Naive B cell (primary cell): ENCODE measurements around the gene PTPN11. TPM values are rescaled to one million over a fixed set of nuclear protein-coding genes. Genes with fewer than 3 reads are reported as not detected.
"Not testable (repeated sequence)": the region's sequence is repeated elsewhere in the genome, so short reads cannot be mapped to it uniquely, and the experiment has no call there.

Experiments
- ATAC-seq, 2 donors: fragments of 150-1000 bp; cut with Tn5 transposase; 2 replicates each; pipeline ENCODE4 v1.10.0; 2021; ENCODE audit warnings: low read depth in 2 of 2, mild to moderate bottlenecking in 2 of 2, moderate library complexity in 2 of 2
- DNase-seq: peaks from one replicate; pipeline ENCODE4 v3.0.0; 2022
- H3K27ac Mint-ChIP-seq, 6 donors: one replicate each; pipeline ENCODE4 v1.8.0; 2020 to 2022; ENCODE audit warnings: mild to moderate bottlenecking in 6 of 6, mixed read lengths in 6 of 6, moderate library complexity in 5 of 6, inconsistent platforms in 2 of 6
- H3K27me3 Mint-ChIP-seq, 3 donors: one replicate each; pipeline ENCODE4 v1.8.0; 2021 to 2022; ENCODE audit warnings: mixed read lengths in 3 of 3, mild to moderate bottlenecking in 1 of 3
- H3K36me3 Mint-ChIP-seq, 2 donors: one replicate each; pipeline ENCODE4 v1.8.0; 2020 to 2022; ENCODE audit warnings: mixed read lengths in 2 of 2, inconsistent platforms in 1 of 2, mild to moderate bottlenecking in 1 of 2
- H3K4me1 Mint-ChIP-seq, 3 donors: one replicate each; pipeline ENCODE4 v1.8.0; 2020 to 2022; ENCODE audit warnings: mixed read lengths in 3 of 3, inconsistent platforms in 1 of 3, mild to moderate bottlenecking in 1 of 3, moderate library complexity in 1 of 3
- H3K4me3 Mint-ChIP-seq, 8 donors: one replicate each; pipeline ENCODE4 v1.8.0; 2020 to 2022; ENCODE audit warnings: mild to moderate bottlenecking in 8 of 8, mixed read lengths in 8 of 8, moderate library complexity in 8 of 8, inconsistent platforms in 2 of 8
- H3K9me3 Mint-ChIP-seq, 7 donors: one replicate each; pipeline ENCODE4 v1.8.0; 2020 to 2022; ENCODE audit warnings: mixed read lengths in 7 of 7, mild to moderate bottlenecking in 5 of 7, inconsistent platforms in 2 of 7, moderate library complexity in 1 of 7
- polyA plus RNA-seq, 6 donors: library from polyadenylated mRNA; unstranded; fragments of 300-500 nt; fragmentation: Illumina TruSeq; gene quantifications; one replicate each; pipeline ENCODE4 v1.2.3, GENCODE V29; 2021; ENCODE audit warnings: low read depth in 6 of 6

PTPN11 gene
- polyA plus RNA-seq, 6 donors from 2014 or later, result 29.3 to 86.3 (median 76.2) TPM

GRCh38 chr12:112419297-112420133, 768 bp downstream of the PTPN11 start:
- peak; percentile 52 to 61 for ATAC-seq

GRCh38 chr12:112420740-112421139, 2.0 kb downstream of the PTPN11 start:
- peaks cover 37 to 66% (median 45%) of the 10 kb centered on the region in 3 donors for H3K4me1 Mint-ChIP-seq
- ATAC-seq, result no peak
- H3K4me3 Mint-ChIP-seq, result peak overlapping the region in 7 of 8 donors; percentile 18 to 100 (median 88)
- DNase-seq, result no peak
- peak overlapping the region in 3 of 6 donors; percentile 27 to 82 (median 49) for H3K27ac Mint-ChIP-seq
- no peaks in the 10 kb centered on the region for H3K36me3 Mint-ChIP-seq
- no peaks in the 10 kb centered on the region for H3K9me3 Mint-ChIP-seq
- no peaks in the 10 kb centered on the region for H3K27me3 Mint-ChIP-seq

More at GRCh38 chr12:112419297-112420133, 768 bp downstream of the PTPN11 start:
- Mint-ChIP-seq H3K27me3 (no peaks in the 10 kb centered on the region), H3K4me1 (peaks cover 37 to 59% (median 45%) of the 10 kb centered on the region in 3 donors), H3K36me3 (no peaks in the 10 kb centered on the region), H3K4me3 (peak overlapping the region; percentile 87 to 100 (median 92)), H3K27ac (peak overlapping the region; percentile 93 to 99 (median 96)), H3K9me3 (no peaks in the 10 kb centered on the region)
- DNase-seq, result no peak

GRCh38 chr12:112421363-112421762, 2.6 kb downstream of the PTPN11 start:
- H3K27me3 Mint-ChIP-seq, result no peaks in the 10 kb centered on the region
- DNase-seq (no peak), ATAC-seq (no peak)
- H3K27ac Mint-ChIP-seq, result no peak overlapping the region
- H3K4me1 Mint-ChIP-seq, result peaks cover 37 to 69% (median 45%) of the 10 kb centered on the region in 3 donors
- H3K4me3 Mint-ChIP-seq, result peak overlapping the region in 3 of 8 donors; percentile 88 to 95 (median 93)
- no peaks in the 10 kb centered on the region for H3K9me3 Mint-ChIP-seq
- H3K36me3 Mint-ChIP-seq, result no peaks in the 10 kb centered on the region

- peak overlapping the region in 1 of 8 donors; percentile 70 for H3K4me3 Mint-ChIP-seq
- H3K4me1 Mint-ChIP-seq, result peaks cover 40 to 59% (median 45%) of the 10 kb centered on the region in 3 donors
- DNase-seq (no peak), ATAC-seq (no peak)
- H3K9me3 Mint-ChIP-seq, result no peaks in the 10 kb centered on the region
- H3K27me3 Mint-ChIP-seq, result no peaks in the 10 kb centered on the region
- no peaks in the 10 kb centered on the region for H3K36me3 Mint-ChIP-seq
- no peak overlapping the region for H3K27ac Mint-ChIP-seq
These were observed 3.8 kb downstream of the PTPN11 start for GRCh38 chr12:112422531-112422930.

- no peak for DNase-seq
- no peaks in the 10 kb centered on the region for H3K27me3 Mint-ChIP-seq
- peaks cover 36 to 56% (median 38%) of the 10 kb centered on the region in 3 donors for H3K4me1 Mint-ChIP-seq
- no peaks in the 10 kb centered on the region for H3K9me3 Mint-ChIP-seq
- no peak overlapping the region for H3K4me3 Mint-ChIP-seq
- ATAC-seq, result no peak
- H3K27ac Mint-ChIP-seq, result peak overlapping the region in 3 of 6 donors; percentile 7 to 61 (median 44)
- H3K36me3 Mint-ChIP-seq, result no peaks in the 10 kb centered on the region
These were observed 5.4 kb downstream of the PTPN11 start for GRCh38 chr12:112424126-112424525.

GRCh38 chr12:112425582-112426382, 7.0 kb downstream of the PTPN11 start:
- ATAC-seq, result no peak
- H3K4me1 Mint-ChIP-seq, result peaks cover 23 to 40% (median 25%) of the 10 kb centered on the region in 3 donors

GRCh38 chr12:112427760-112428159, 9.0 kb downstream of the PTPN11 start:
- Mint-ChIP-seq H3K27ac (peak overlapping the region in 1 of 6 donors; percentile 22), H3K27me3 (no peaks in the 10 kb centered on the region), H3K9me3 (no peaks in the 10 kb centered on the region), H3K4me1 (peaks cover 17 to 30% (median 19%) of the 10 kb centered on the region in 3 donors), H3K4me3 (no peak overlapping the region), H3K36me3 (no peaks in the 10 kb centered on the region)
- ATAC-seq (no peak), DNase-seq (no peak)

More at GRCh38 chr12:112425582-112426382, 7.0 kb downstream of the PTPN11 start:
- no peak for DNase-seq
- H3K4me3 Mint-ChIP-seq, result no peak overlapping the region
- H3K9me3 Mint-ChIP-seq, result no peaks in the 10 kb centered on the region
- H3K36me3 Mint-ChIP-seq, result no peaks in the 10 kb centered on the region
- H3K27me3 Mint-ChIP-seq, result no peaks in the 10 kb centered on the region
- H3K27ac Mint-ChIP-seq, result no peak overlapping the region

- ATAC-seq, result no peak
- no peak overlapping the region for H3K27ac Mint-ChIP-seq
These were observed 12.2 kb downstream of the PTPN11 start for GRCh38 chr12:112430929-112431328.

GRCh38 chr12:112431965-112432364, 13.2 kb downstream of the PTPN11 start:
- Mint-ChIP-seq H3K27ac (peak overlapping the region in 1 of 6 donors; percentile 17), H3K4me3 (no peak overlapping the region), H3K36me3 (no peaks in the 10 kb centered on the region), H3K27me3 (no peaks in the 10 kb centered on the region), H3K4me1 (peaks cover 0 to 16% (median 10%) of the 10 kb centered on the region in 3 donors), H3K9me3 (no peaks in the 10 kb centered on the region)
- ATAC-seq (no peak), DNase-seq (no peak)

More at GRCh38 chr12:112430929-112431328, 12.2 kb downstream of the PTPN11 start:
- H3K36me3 Mint-ChIP-seq, result no peaks in the 10 kb centered on the region
- no peak overlapping the region for H3K4me3 Mint-ChIP-seq
- peaks cover 3 to 17% (median 10%) of the 10 kb centered on the region in 3 donors for H3K4me1 Mint-ChIP-seq
- no peak for DNase-seq
- H3K9me3 Mint-ChIP-seq, result no peaks in the 10 kb centered on the region
- H3K27me3 Mint-ChIP-seq, result no peaks in the 10 kb centered on the region

GRCh38 chr12:112433551-112433950, 14.8 kb downstream of the PTPN11 start:
- no peak for ATAC-seq
- Mint-ChIP-seq H3K27ac (peak overlapping the region in 2 of 6 donors; percentile 15 to 84), H3K4me3 (peak overlapping the region in 1 of 8 donors; percentile 33), H3K27me3 (no peaks in the 10 kb centered on the region), H3K4me1 (peaks cover 4 to 28% (median 18%) of the 10 kb centered on the region in 3 donors), H3K9me3 (no peaks in the 10 kb centered on the region), H3K36me3 (no peaks in the 10 kb centered on the region)
- no peak for DNase-seq

- Mint-ChIP-seq H3K4me1 (peaks cover 8 to 23% (median 8%) of the 10 kb centered on the region in 3 donors), H3K27ac (peak overlapping the region in 1 of 6 donors; percentile 19), H3K4me3 (peak overlapping the region in 1 of 8 donors; percentile 9)
- not testable (repeated sequence) for ATAC-seq, H3K36me3 Mint-ChIP-seq, H3K27me3 Mint-ChIP-seq, DNase-seq, H3K9me3 Mint-ChIP-seq
These were observed 19.9 kb downstream of the PTPN11 start for GRCh38 chr12:112438645-112439044.

- no peak overlapping the region for H3K4me3 Mint-ChIP-seq
- H3K27me3 Mint-ChIP-seq, result no peaks in the 10 kb centered on the region
- no peaks in the 10 kb centered on the region for H3K9me3 Mint-ChIP-seq
- H3K4me1 Mint-ChIP-seq, result peaks cover 8 to 20% (median 10%) of the 10 kb centered on the region in 3 donors
- H3K27ac Mint-ChIP-seq, result no peak overlapping the region
- ATAC-seq, result no peak
- DNase-seq, result no peak
- H3K36me3 Mint-ChIP-seq, result no peaks in the 10 kb centered on the region
These were observed 21.0 kb downstream of the PTPN11 start for GRCh38 chr12:112439769-112440168.

- not testable (repeated sequence) for H3K27me3 Mint-ChIP-seq, H3K9me3 Mint-ChIP-seq, H3K4me3 Mint-ChIP-seq, H3K36me3 Mint-ChIP-seq, ATAC-seq, DNase-seq
- peaks cover 8 to 17% (median 10%) of the 10 kb centered on the region in 3 donors for H3K4me1 Mint-ChIP-seq
- H3K27ac Mint-ChIP-seq, result peak overlapping the region in 2 of 6 donors; percentile 76 to 82
These were observed 21.9 kb downstream of the PTPN11 start for GRCh38 chr12:112440653-112441052.
